HG03565 (cell line): ENCODE results near the gene ANKEF1.

Source experiments
- ATAC-seq: cut with Tn5 transposase; IDR thresholded peaks from one replicate; pipeline ENCODE4 v1.9.1; 2021; ENCODE audit warnings: mild to moderate bottlenecking, moderate library complexity; ENCODE audit not compliant: unreplicated experiment

Gene ANKEF1

GRCh38 chr20:10034717-10035571 lies at the start of gene ANKEF1:
Gene ANKEF1, plus strand, starts transcription at chr20:10034987. Its CDS starts 3,315 bp downstream, at chr20:10038302.
- ATAC-seq: peak; percentile 94

- no peak for ATAC-seq
Measured at GRCh38 chr20:9985281-9985680, 49.5 kb upstream of the ANKEF1 start.

- ATAC-seq: no peak
Measured at GRCh38 chr20:9985773-9986172, 49.0 kb upstream of the ANKEF1 start.

- ATAC-seq: no peak
Measured at GRCh38 chr20:9989066-9989724, 45.6 kb upstream of the ANKEF1 start.

- ATAC-seq: no peak
Measured at GRCh38 chr20:9993137-9993536, 41.6 kb upstream of the ANKEF1 start.

GRCh38 chr20:9994676-9995075 lies 40.1 kb upstream of the ANKEF1 start:
- no peak for ATAC-seq

GRCh38 chr20:9995510-9996272 lies 39.1 kb upstream of the ANKEF1 start:
- no peak for ATAC-seq

GRCh38 chr20:9996944-9997343 lies 37.8 kb upstream of the ANKEF1 start:
- ATAC-seq: no peak

- ATAC-seq: peak; percentile 56
Measured at GRCh38 chr20:9999645-10000044, 35.1 kb upstream of the ANKEF1 start.

- ATAC-seq: no peak
Measured at GRCh38 chr20:10002866-10003265, 31.9 kb upstream of the ANKEF1 start.

GRCh38 chr20:10004900-10005299 lies 29.9 kb upstream of the ANKEF1 start:
- ATAC-seq: no peak

- ATAC-seq: no peak
Measured at GRCh38 chr20:10005885-10006284, 28.9 kb upstream of the ANKEF1 start.

- ATAC-seq: no peak
Measured at GRCh38 chr20:10006447-10007090, 28.2 kb upstream of the ANKEF1 start.

- no peak for ATAC-seq
Measured at GRCh38 chr20:10007158-10007557, 27.6 kb upstream of the ANKEF1 start.

- no peak for ATAC-seq
Measured at GRCh38 chr20:10007747-10008146, 27.0 kb upstream of the ANKEF1 start.

- no peak for ATAC-seq
Measured at GRCh38 chr20:10012464-10012863, 22.3 kb upstream of the ANKEF1 start.

- ATAC-seq: no peak
Measured at GRCh38 chr20:10014431-10014830, 20.4 kb upstream of the ANKEF1 start.

- no peak for ATAC-seq
Measured at GRCh38 chr20:10020937-10021336, 13.8 kb upstream of the ANKEF1 start.

- ATAC-seq: no peak
Measured at GRCh38 chr20:10022625-10023024, 12.2 kb upstream of the ANKEF1 start.

- ATAC-seq: no peak
Measured at GRCh38 chr20:10023911-10024310, 10.9 kb upstream of the ANKEF1 start.
